Measurements from ENCODE around the gene MRPL37.

GRCh38 chr1:54246116-54246721, 46.3 kb downstream of the MRPL37 start:
- no peak for TF ChIP-seq POLR2A (IDR thresholded peaks at IDR 0.05)
- no peak for TF ChIP-seq CTCF (IDR thresholded peaks at IDR 0.05)

Measured in prostate gland (tissue), 2 donors.